K562 (cell line): Measurements from ENCODE around the gene NRP2. TPM values are rescaled to one million over a fixed set of nuclear protein-coding genes. Genes with fewer than 3 reads are reported as not detected.

Source experiments
- ATAC-seq: fragments of 200-7000 bp; cut with Tn5 transposase; 3 replicates; pipeline ENCODE4 v1.9.1; 2020; ENCODE audit warnings: moderate library complexity
- BruUV-seq: library from RNA; stranded (reverse); fragments of 400-500 nt; replicated peaks from 2 replicates; lab custom pipeline; 2021; lab: Mats Ljungman, UMichigan
- CTCF ChIA-PET: fragments of 300-600 bp; formaldehyde crosslinking; extraction: SDS; loops from one replicate; lab custom pipeline; 2021; ENCODE audit warnings: low intra/inter-chr PET ratio; lab: Yijun Ruan, JAX
- POLR2A ChIA-PET: fragments of 300-600, 350-650 bp; sonication (Branson Sonifier 250); formaldehyde crosslinking; extraction: SDS; loops from one replicate; lab custom pipeline; 2021; ENCODE audit warnings: antibody characterized with exemption, inconsistent platforms; lab: Yijun Ruan, JAX
- DNase-seq, 4 experiments: peaks; one replicate each; pipeline versions ENCODE4 v3.0.0 to v3.0.0-alpha.2; 2011 to 2018; ENCODE audit warnings: low spot score in 3 of 4, mixed read lengths in 3 of 4; ENCODE audit errors: extremely low read depth in 1 of 4
- FAIRE-seq: peaks from 2 replicates; lab custom pipeline; 2011; peaks lifted over from hg19 to GRCh38; lab: Jason Lieb, UNC
- H2AFZ ChIP-seq: 2 replicates; pipeline ENCODE4 v1.6.0; 2011; ENCODE audit warnings: low read depth, low read length, control low read depth, inconsistent platforms
- H3K27ac ChIP-seq: fragments of 200-600 bp; 3 replicates; pipeline ENCODE4 v1.8.0; 2011; ENCODE audit warnings: low read depth, mild to moderate bottlenecking, control low read depth, inconsistent platforms, low read length, moderate library complexity, mixed read lengths; ENCODE audit errors: extremely low read depth
- H3K27me3 ChIP-seq, 2 experiments: fragments of 300-600 bp in 1 of 2; 2 replicates in 1 of 2; 3 replicates in 1 of 2; pipeline versions ENCODE4 v1.6.0 to v1.8.0; 2011; ENCODE audit warnings: inconsistent platforms in 2 of 2, low read length in 2 of 2, mild to moderate bottlenecking in 1 of 2, mixed read lengths in 1 of 2, moderate library complexity in 1 of 2; ENCODE audit not compliant: control insufficient read depth in 2 of 2, insufficient read depth in 2 of 2
- H3K36me3 ChIP-seq: fragments of 300-600 bp; 3 replicates; pipeline ENCODE4 v1.8.0; 2011; ENCODE audit warnings: mild to moderate bottlenecking, low read length, inconsistent platforms; ENCODE audit not compliant: control insufficient read depth, insufficient read depth
- H3K4me1 ChIP-seq, 2 experiments: fragments of 200-600 bp in 1 of 2; replicated peaks in 1 of 2; 2 replicates in 1 of 2; 3 replicates in 1 of 2; pipeline versions ENCODE4 v1.5.1 to v1.8.0; 2011; ENCODE audit warnings: inconsistent platforms in 2 of 2, low read length in 2 of 2, mild to moderate bottlenecking in 1 of 2, mixed read lengths in 1 of 2, moderate library complexity in 1 of 2; ENCODE audit not compliant: control insufficient read depth in 2 of 2, insufficient read depth in 2 of 2
- H3K4me2 ChIP-seq: 2 replicates; pipeline ENCODE4 v1.6.1; 2011; ENCODE audit warnings: low read length, control low read depth, inconsistent platforms, mixed read lengths; ENCODE audit not compliant: insufficient read depth
- H3K4me3 ChIP-seq: fragments of 200-600 bp; sonication (generic), shearing (Covaris generic); 2 replicates; pipeline ENCODE4 v1.5.1; 2016; ENCODE audit warnings: control low read depth, inconsistent platforms
- H3K79me2 ChIP-seq: fragments of 200-600 bp; 3 replicates; pipeline ENCODE4 v1.8.0; 2011; ENCODE audit warnings: low read length, inconsistent platforms; ENCODE audit not compliant: control insufficient read depth, insufficient read depth
- H3K9ac ChIP-seq, 2 experiments: 2 replicates each; pipeline versions ENCODE4 v1.6.0 to v1.6.1; 2011; ENCODE audit warnings: low read depth in 2 of 2, low read length in 2 of 2, control low read depth in 1 of 2, inconsistent platforms in 1 of 2, mild to moderate bottlenecking in 1 of 2, mixed read lengths in 1 of 2; ENCODE audit not compliant: insufficient read depth in 1 of 2
- H3K9me1 ChIP-seq: one replicate; pipeline ENCODE4 v1.6.0; 2011; ENCODE audit warnings: inconsistent platforms, mild to moderate bottlenecking, low read length, moderate library complexity; ENCODE audit not compliant: control insufficient read depth, insufficient read depth
- H3K9me3 ChIP-seq: replicated peaks from 2 replicates; pipeline ENCODE4 v1.5.1; 2011; ENCODE audit warnings: low read depth, low read length, inconsistent platforms; ENCODE audit not compliant: control insufficient read depth, insufficient read depth
- H4K20me1 ChIP-seq: replicated peaks from 2 replicates; pipeline ENCODE4 v1.6.1; 2011; ENCODE audit warnings: low read length, inconsistent platforms, mixed read lengths; ENCODE audit not compliant: control insufficient read depth, insufficient read depth
- CBX1 ChIP-seq: sonication (generic); IDR thresholded peaks from 2 replicates; pipeline ENCODE4 v1.6.1; 2016; ENCODE audit warnings: antibody characterized with exemption, low read depth, mild to moderate bottlenecking
- ETS2 ChIP-seq: IDR thresholded peaks from 2 replicates; pipeline ENCODE4 v1.6.1; 2016; ENCODE audit warnings: borderline replicate concordance, missing genetic modification characterization, mild to moderate bottlenecking, moderate library complexity, missing compliant biosample characterization; ENCODE audit not compliant: poor library complexity, severe bottlenecking
- MGA ChIP-seq: fragments of 450-650 bp; IDR thresholded peaks from 2 replicates; pipeline ENCODE4 v1.6.1; 2016; ENCODE audit warnings: mild to moderate bottlenecking, moderate library complexity
- NCOR1 ChIP-seq: fragments of 450-650 bp; IDR thresholded peaks from 2 replicates; pipeline ENCODE4 v1.6.1; 2016; ENCODE audit warnings: mild to moderate bottlenecking, moderate library complexity
- PATZ1 ChIP-seq: fragments of 250-450 bp; sonication (Bioruptor Pico); IDR thresholded peaks from 2 replicates; pipeline ENCODE4 v1.5.0; 2020; ENCODE audit warnings: mild to moderate bottlenecking, borderline replicate concordance
- ZBTB17 ChIP-seq: fragments of 450-650 bp; formaldehyde crosslinking; IDR thresholded peaks from 2 replicates; pipeline ENCODE4 v1.4.0; 2020; ENCODE audit warnings: mild to moderate bottlenecking
- WGBS: fragments of 100-300 bp; shearing (Covaris generic); methylation state at CpG from one replicate; pipeline ENCODE4 v1.1.6; 2016; ENCODE audit warnings: low coverage, mixed read lengths; ENCODE audit not compliant: insufficient coverage; ENCODE audit errors: missing lambda C conversion rate; 5-methylcytosine and 5-hydroxymethylcytosine counted together
- in situ Hi-C: fragments of 300-500 bp; cut with MboI; formaldehyde crosslinking; loops from 4 replicates; pipeline ENCODE4 v1.15.0; 2018; ENCODE audit warnings: inconsistent platforms, mixed read lengths
- intact Hi-C: fragments of 100-400 bp; cut with micrococcal nuclease; formaldehyde crosslinking; loops from 2 replicates; pipeline ENCODE4 v1.14.2; 2022
- polyA plus RNA-seq, 8 experiments: library from polyadenylated mRNA; depleted of rRNA in 4 of 8; stranded (reverse) in 5 of 8; unstranded in 3 of 8; fragments of >200 nt; fragmentation: Nextera tagmentation in 2 of 8; fragmentation: Illumina TruSeq in 1 of 8; extraction: Ambion mirVana in 2 of 8; extraction: Trizol in 1 of 8; gene quantifications; 2 replicates each; pipeline versions ENCODE4 v1.2.1 to v1.2.3, GENCODE V29; 2011 to 2014; ENCODE audit warnings: inconsistent platforms in 1 of 8, missing spikeins in 1 of 8
- total RNA-seq, 7 experiments: library from RNA; depleted of rRNA in 6 of 7; stranded (reverse); fragments of >200 nt in 6 of 7; fragmentation: Illumina TruSeq in 2 of 7; extraction: Trizol in 2 of 7; gene quantifications; 2 replicates each; pipeline versions ENCODE4 v1.2.1 to v1.2.3, GENCODE V29; 2011 to 2021; ENCODE audit warnings: low replicate concordance in 1 of 7

The NRP2 gene
- total and polyA plus RNA-seq, 9 of the 15 experiments (the other 6 are each of a cell fraction or from before 2014, with no cell fraction given), result 0.05 to 0.31 (median 0.15) TPM; not detected in 5

- CTCF ChIA-PET, result no interaction called here
- Histone ChIP-seq H3K27me3 (peaks cover 9 to 50% of the 10 kb centered on the region in 2 experiments), H3K4me1 (no peaks in the 10 kb centered on the region), H3K9me1 (no peaks in the 10 kb centered on the region), H3K79me2 (no peaks in the 10 kb centered on the region), H3K27ac (no peak overlapping the region), H3K9me3 (no peaks in the 10 kb centered on the region), H3K4me2 (no peak overlapping the region), H3K4me3 (no peak overlapping the region), H3K36me3 (no peaks in the 10 kb centered on the region), H2AFZ (no peak overlapping the region), H3K9ac (no peak overlapping the region), H4K20me1 (no peaks in the 10 kb centered on the region)
- POLR2A ChIA-PET, result no interaction called here
- no peak for ATAC-seq
- in situ Hi-C loops (no loop called here), intact Hi-C loops (no loop called here)
- no peak for FAIRE-seq
- BruUV-seq, result no TSS peak
- 3% methylated on average over 5 of the region's 14 CpGs for WGBS
- DNase-seq, result no peak
- no peak for TF ChIP-seq ZBTB17 (CRISPR knock-in tag)
- no peak for TF ChIP-seq NCOR1
- no peak for TF ChIP-seq ETS2
- no peak for TF ChIP-seq PATZ1 (CRISPR knock-in tag)
- no peak for TF ChIP-seq CBX1
- no peak for TF ChIP-seq MGA
Observed at GRCh38 chr2:205745661-205746419, 63.5 kb downstream of the NRP2 start.
